Activated naive CD4-positive, alpha-beta T cell (primary cell): ENCODE measurements around the gene GRM4.

Experiments
- DNase-seq, 4 experiments: peaks; one replicate each; lab custom pipeline; 2025; lab: John Stamatoyannopoulos, UW

The GRM4 gene

DNA sequence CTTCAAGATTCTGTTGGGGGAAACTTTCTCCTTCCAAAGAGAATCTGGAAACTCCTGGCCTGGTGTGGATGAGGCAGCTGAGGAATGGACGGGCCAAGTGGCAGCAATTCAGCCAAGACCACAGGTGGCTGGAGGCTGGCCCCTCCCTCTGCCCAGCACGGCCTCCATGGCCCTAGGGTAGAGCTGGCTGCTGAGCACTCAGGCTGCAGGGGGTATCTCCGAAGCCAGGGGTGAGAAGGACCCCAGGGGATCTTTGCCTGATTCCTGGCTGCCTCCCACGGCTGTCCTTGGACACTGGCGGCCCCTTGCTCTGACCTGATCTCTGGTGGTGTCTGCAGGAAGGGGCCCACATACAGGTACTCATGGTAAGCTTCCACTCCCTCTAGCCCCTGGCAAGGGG is 39.0 kb downstream of the GRM4 start:
- no peak for DNase-seq

DNA sequence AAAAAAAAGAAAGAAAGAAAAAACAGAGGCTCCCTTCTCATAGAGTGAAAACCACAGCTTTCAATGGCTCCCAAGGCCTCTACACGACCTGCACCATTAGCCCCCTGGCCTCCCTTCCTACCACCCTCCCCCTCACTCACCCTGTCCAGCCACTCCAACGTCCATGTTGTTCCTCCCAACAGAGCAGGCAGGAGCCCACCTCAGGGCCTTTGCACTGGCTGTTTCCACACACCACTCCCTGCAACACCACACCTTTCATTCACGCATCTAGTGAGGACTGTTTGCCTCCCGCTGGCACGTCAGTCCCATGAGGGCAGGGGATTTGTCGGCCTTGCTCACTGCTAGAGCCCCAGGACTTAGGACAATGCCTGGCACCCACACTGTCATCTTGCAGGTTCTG is 39.5 kb downstream of the GRM4 start:
- no peak for DNase-seq

- no peak for DNase-seq
These were observed 41.3 kb downstream of the GRM4 start for GRCh38 chr6:34104628-34105027.

GRCh38 chr6:34104186-34104585 is 41.7 kb downstream of the GRM4 start:
- DNase-seq = no peak

GRCh38 chr6:34103321-34103720 is 42.6 kb downstream of the GRM4 start:
- no peak for DNase-seq

- DNase-seq = no peak
These were observed 43.2 kb downstream of the GRM4 start for GRCh38 chr6:34102696-34103095.

- DNase-seq = no peak
These were observed 43.7 kb downstream of the GRM4 start for GRCh38 chr6:34102099-34102656.

GRCh38 chr6:34100788-34101187 is 45.1 kb downstream of the GRM4 start:
- no peak for DNase-seq

DNA sequence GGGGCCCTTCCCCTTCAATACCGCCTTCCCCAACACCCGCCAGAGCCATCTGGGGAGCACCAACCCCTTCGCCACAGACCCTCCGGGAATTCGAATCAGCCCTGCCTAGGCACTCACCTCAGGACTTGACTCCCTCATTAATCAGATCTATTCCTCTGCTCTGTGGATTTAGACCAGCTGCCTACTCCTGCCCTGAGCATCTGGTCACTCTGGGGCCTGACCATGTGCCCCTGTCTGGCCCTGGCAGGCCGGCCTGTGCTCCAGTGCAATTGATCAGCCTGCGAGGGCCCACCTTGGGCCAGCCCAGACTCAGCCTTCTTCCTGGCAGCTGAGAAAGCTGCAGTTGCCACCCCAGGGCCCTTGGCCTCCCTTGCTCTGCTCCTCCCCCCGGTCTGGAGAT is 46.0 kb downstream of the GRM4 start:
- DNase-seq = no peak

DNA sequence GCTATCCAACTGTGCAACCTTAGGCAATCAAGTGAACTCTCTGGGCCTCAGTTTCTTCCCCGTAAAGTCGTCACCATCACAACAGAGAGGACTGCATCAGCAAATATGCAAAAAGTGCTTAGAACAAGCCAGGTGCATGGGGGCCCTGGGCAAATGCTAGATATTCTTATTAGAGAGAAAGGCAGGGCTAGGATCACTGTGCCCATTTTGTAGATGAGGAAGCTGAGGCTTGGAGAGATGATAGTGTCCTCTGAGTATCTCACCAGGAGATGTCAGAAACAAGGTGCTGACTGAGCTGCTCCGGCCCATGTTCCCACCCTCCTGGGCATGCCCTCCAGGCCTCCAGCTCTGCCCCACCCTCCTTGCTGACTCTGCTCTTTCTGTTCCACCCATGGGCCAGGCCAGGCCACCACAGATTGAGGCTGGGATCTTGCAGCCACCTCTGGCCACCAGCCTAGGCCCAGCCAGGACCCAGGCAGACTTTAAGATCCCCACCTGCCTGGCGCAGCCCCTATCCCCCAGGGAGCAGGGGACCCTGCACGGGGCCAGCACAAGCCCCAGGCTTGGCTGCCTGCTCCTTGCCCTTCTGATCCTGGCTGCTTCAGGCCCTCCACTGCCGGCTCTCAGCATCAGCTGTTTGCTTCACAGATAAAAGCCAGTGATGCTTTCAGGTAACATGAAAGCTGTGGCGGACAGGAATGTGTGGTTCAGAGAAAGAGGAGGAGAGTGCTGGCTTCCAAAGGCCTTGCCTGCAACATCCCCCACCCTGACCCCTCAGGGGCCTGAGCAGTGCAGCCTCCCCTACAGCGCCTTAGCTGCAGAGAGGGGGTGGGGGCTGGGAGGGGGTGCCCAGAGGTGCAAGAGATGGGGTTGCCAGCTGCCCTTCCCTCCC is 47.6 kb downstream of the GRM4 start:
- DNase-seq = no peak

DNA sequence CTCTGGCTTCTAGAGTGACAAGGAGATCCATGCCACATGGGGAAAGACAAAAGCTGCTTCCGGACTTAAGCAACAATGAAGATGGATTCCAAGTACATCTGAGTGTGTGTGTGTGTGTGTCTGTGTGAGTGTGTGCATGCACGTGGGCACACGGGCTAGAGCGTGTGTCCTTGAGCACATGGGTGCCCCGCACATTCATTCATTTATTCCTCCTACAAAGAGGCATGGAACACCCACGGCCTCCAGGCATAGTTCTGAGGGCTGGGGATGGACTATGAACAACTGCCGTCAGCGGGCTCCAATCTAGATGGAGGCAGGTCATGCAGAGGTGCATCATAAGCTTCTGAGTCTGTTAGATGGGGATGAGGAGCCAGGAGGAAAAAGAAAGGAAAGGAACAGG is 49.1 kb downstream of the GRM4 start:
- no peak for DNase-seq

DNA sequence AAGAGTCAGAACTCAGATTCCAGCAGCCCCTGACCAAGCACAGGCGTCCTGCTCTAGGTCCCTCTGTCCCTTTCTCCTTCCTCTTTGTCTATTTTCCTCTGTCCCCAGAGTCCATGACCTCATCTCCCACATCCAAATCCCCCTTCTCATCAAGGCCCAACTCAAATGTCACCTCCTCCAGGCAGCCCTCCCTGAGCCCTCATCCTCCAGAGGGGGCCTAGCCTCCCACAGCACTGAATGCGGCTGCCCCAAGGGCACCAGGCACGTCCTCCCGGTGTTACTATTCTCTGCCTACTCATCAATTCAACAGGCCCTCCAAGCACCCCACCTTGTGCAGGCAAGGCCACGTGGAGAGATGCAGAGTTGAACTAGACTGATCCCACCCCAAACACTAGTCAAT is 49.7 kb downstream of the GRM4 start:
- DNase-seq = no peak

DNA sequence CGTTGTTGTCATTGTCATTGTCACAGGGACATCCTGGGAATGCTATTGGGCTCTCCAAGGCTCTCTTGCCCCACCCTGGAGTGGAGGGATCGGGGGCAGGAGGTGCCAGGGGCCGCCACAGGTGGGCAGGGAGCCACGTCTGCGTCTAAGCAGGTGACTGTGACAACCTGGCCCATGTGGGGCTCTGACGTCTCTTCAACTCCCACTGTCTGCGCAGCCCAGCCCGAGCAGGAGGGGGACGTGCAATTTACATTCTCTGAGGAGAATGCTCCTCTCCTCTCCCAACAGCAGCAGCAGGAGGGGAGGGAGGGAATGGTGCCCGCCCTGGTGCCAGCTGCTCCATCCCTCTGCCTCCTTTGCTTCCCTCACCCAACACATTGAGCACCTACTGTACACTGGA is 50.1 kb downstream of the GRM4 start:
- no peak for DNase-seq

DNA sequence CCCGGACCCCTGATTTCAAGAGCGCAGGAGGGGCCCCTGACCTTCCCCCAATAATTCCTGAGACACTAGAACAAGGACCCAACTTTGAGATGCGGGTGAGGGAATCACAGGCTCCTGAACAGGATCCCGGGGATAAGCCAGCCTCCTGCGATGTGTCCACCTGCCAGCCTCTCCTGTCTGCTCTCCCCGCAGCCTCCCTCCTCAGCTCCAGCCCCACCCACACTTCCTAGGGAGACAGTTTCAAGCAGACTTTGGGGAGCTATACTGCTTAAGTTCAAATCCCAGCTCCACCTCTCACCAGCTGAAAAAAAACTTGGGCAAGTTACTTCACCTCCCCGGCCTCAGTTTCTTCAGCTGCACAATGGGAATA is 50.8 kb downstream of the GRM4 start:
- DNase-seq = no peak

DNA sequence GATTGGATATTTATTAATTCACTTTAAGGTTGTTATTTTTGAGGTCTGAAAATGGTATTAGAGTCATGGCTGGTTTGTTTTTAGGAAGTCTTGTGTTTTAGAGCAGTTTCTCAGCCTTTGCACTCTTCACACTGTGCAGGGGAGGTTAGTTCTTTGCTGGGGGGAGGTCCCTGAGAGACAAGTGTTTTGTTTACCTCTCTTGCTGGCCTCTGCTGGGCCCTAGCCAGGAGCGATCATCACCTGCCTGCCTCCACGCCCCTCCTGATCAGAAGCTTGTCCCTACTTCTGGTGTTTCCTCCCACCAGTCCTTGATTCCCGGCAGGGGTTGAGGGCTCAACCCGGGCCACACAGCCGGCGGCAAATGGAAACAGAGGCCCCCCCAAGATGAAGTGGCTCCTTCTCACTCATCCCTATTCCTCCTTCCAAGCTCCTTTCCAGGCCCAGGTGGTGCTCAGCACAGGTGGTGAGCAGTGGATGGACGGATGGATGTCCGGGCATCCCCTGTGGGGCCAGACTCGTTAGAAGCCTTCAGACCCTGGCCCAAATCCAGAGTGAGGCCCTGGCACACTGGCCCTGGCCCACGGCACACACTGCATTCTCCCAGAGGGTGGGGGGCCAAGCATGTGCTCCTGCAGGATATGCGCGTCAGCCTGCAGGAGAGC is 51.3 kb downstream of the GRM4 start:
- no peak for DNase-seq

GRCh38 chr6:34093854-34094430 is 51.9 kb downstream of the GRM4 start:
- no peak for DNase-seq

DNA sequence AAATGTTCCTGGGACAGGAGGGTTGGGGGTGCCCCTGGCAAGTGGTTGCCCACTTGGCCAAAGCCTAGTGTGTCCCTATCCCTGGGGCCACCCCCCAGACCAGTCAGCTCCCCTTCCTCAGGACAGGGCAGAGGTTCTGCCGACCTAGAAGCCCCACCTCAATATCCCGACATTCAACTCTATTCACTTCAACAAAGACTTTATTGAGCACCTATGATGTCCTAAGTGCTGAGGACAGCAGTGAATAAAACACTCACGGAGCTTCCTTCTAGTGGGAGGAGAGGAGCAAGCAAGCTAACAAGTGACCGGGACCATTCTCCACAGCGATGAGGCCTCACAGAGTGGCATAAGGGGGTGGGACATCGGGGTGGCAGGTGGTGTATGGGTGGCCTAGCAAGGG is 52.7 kb downstream of the GRM4 start:
- no peak for DNase-seq

DNA sequence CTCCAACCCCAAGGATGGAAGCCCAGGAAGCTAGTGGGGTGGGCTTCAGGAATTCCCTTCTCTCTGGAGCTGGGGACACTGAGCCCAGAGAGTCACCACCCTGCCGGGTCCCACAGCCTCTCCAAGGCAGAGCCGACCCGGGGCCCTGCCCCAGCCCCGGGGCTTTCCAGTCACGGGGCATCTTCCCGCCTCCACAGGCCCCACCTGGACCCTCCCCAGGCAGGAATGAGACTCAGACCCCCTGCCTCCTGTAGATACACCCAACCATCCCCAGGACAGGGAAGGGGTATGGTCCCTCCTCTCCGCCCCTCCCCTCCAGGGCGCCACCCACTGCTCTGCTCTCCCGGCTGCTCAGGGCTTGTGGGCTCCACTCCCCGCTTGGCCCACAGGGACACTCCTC is 53.3 kb downstream of the GRM4 start:
- DNase-seq = no peak

DNA sequence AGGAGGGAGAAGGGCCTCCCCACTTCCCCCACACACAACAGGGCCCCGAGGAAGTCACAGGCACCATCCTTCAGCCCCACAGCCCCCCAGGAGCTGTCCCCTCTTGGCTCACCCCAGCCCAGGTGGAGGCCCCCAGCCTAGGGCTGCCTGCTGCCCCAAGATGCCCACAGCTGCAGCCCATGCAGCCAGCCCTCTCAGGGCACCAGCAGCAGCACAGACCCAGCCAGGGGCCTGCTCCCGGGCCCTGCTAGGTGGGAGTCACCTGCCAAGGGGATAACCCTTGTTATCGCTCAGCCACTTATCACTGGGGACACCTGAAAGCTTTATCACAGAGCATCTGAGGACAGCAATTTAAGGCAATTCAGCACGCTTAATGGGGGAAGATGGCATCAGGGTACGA is 55.0 kb downstream of the GRM4 start:
- no peak for DNase-seq

- DNase-seq = no peak
These were observed 55.4 kb downstream of the GRM4 start for GRCh38 chr6:34090529-34090928.

- DNase-seq = no peak
These were observed 59.3 kb downstream of the GRM4 start for GRCh38 chr6:34086558-34086957.

DNA sequence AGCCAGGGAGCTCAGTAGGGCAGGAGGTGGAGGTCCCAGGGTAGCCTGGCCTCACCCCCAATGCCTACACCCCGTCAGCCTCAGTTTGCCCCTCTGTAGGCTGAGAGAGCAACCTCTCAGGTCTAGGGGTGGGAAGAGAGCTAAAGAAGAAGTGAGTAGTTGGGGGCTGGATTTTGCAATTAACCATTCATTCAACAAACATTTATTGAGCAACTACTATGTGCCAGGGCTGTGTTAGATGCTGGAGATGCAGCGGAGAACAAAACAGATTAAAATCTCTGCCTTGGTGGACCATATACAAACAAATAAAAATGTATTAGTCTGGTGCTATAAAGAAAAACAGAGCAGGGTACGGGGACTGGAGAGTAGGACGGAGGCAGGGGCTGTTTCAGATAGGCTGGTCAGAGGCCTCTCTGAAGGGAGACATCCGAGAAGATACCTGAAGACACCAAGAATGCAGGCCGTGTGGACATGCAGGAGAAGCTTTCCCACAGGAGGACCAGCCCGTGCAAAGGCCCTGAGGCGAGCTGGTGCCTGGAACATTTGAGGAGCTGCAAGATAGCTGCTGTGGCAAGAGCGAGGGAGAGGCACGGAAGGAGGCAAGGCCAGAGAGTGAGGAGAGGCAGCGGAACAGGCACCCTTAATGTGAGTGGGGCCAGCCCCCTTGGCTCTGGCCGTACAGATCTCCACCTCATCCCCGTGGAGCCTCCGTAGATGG is 60.3 kb downstream of the GRM4 start:
- no peak for DNase-seq
